Spleen (tissue), 7 donors: Measurements from ENCODE around the gene RIPOR1.

Experiments used
- POLR2A ChIP-seq, 3 donors: fragments of 450-650 bp; IDR thresholded peaks; one replicate each; pipeline ENCODE4 v1.5.1; 2017; ENCODE audit warnings: antibody characterized with exemption in 3 of 3, mild to moderate bottlenecking in 1 of 3
- TF ChIP-seq, protein P1 (sequence below), 11 experiments: fragments of 200-600 bp in 7 of 11; fragments of 450-650 bp in 4 of 11; sonication (generic) in 4 of 11; IDR thresholded peaks in 8 of 11; conservative IDR thresholded peaks in 3 of 11; 1 replicate in 7 of 11; 2 replicates in 4 of 11; pipeline versions ENCODE4 v1.4.0 to v1.8.0; 2016 to 2021; ENCODE audit warnings: antibody characterized with exemption in 11 of 11, inconsistent platforms in 4 of 11, mild to moderate bottlenecking in 1 of 11
- donor health status: DM: no; HTN: no; CAD: no; lungs with moderate emphysema.
- donor health status: DM: no; HTN: no; CAD: no.
- donor health status: DM: no; HTN: no; CAD: no.

DNA sequence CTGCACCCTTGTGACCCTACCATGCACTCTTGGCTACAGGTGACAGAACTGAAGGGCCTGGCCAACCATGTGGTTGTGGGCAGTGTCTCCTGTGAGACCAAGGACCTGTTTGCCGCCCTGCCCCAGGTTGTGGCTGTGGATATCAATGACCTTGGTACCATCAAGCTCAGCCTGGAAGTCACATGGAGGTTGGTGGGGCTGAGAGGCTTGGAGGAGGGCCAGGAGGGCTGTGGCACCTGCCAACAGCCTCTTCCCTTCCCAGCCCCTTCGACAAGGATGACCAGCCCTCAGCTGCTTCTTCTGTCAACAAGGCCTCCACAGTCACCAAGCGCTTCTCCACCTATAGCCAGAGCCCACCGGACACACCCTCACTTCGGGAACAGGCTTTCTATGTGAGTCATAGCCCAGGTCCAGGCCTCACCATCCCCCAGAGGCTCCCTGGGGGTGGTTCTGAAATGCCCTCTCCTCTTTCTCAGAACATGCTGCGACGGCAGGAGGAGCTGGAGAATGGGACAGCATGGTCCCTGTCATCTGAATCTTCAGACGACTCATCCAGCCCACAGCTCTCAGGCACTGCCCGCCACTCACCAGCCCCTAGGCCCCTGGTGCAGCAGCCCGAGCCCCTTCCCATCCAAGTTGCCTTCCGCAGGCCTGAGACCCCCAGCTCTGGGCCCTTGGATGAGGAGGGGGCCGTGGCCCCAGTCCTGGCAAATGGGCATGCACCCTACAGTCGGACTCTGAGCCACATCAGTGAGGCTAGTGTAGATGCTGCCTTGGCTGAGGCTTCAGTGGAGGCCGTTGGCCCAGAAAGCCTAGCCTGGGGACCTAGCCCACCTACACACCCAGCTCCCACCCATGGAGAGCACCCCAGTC, 13.0 kb downstream of the RIPOR1 start:
- TF ChIP-seq, protein P1, sequence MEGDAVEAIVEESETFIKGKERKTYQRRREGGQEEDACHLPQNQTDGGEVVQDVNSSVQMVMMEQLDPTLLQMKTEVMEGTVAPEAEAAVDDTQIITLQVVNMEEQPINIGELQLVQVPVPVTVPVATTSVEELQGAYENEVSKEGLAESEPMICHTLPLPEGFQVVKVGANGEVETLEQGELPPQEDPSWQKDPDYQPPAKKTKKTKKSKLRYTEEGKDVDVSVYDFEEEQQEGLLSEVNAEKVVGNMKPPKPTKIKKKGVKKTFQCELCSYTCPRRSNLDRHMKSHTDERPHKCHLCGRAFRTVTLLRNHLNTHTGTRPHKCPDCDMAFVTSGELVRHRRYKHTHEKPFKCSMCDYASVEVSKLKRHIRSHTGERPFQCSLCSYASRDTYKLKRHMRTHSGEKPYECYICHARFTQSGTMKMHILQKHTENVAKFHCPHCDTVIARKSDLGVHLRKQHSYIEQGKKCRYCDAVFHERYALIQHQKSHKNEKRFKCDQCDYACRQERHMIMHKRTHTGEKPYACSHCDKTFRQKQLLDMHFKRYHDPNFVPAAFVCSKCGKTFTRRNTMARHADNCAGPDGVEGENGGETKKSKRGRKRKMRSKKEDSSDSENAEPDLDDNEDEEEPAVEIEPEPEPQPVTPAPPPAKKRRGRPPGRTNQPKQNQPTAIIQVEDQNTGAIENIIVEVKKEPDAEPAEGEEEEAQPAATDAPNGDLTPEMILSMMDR (IDR thresholded peaks at IDR 0.05 in 8 of 11, conservative IDR thresholded peaks at IDR 0.05 in 3 of 11), result no peak
- no peak for TF ChIP-seq POLR2A (IDR thresholded peaks at IDR 0.05)
